Measurements from ENCODE around the gene CCDC30. TPM values are rescaled to one million over a fixed set of nuclear protein-coding genes. Genes with fewer than 3 reads are reported as not detected.

CCDC30 gene
- total RNA-seq, 4 donors from 2014 or later = 0.99 to 4.1 (median 1.7) TPM

GRCh38 chr1:42456010-42456753 is 6.9 kb upstream of the CCDC30 start, which contains the start of the genes PPCS and ZMYND12:
PPCS (plus strand) TSS chr1:42456543; CDS start chr1:42456566, 23 bp downstream.
ZMYND12 (minus strand) TSS chr1:42456022; CDS start chr1:42455997, 25 bp downstream.
- H3K36me3 ChIP-seq = peaks cover 0 to 31% (median 24%) of the 10 kb centered on the region in 4 donors
- peak; percentile 95 for DNase-seq (ENCODE audit: extremely low spot score)
- peaks cover 14 to 25% (median 24%) of the 10 kb centered on the region in 4 donors for H3K4me1 ChIP-seq
- TF ChIP-seq, protein P1, sequence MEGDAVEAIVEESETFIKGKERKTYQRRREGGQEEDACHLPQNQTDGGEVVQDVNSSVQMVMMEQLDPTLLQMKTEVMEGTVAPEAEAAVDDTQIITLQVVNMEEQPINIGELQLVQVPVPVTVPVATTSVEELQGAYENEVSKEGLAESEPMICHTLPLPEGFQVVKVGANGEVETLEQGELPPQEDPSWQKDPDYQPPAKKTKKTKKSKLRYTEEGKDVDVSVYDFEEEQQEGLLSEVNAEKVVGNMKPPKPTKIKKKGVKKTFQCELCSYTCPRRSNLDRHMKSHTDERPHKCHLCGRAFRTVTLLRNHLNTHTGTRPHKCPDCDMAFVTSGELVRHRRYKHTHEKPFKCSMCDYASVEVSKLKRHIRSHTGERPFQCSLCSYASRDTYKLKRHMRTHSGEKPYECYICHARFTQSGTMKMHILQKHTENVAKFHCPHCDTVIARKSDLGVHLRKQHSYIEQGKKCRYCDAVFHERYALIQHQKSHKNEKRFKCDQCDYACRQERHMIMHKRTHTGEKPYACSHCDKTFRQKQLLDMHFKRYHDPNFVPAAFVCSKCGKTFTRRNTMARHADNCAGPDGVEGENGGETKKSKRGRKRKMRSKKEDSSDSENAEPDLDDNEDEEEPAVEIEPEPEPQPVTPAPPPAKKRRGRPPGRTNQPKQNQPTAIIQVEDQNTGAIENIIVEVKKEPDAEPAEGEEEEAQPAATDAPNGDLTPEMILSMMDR (IDR thresholded peaks at IDR 0.05) = peak in 1 of 3 experiments; percentile 21
- TF ChIP-seq POLR2AphosphoS5 (IDR thresholded peaks at IDR 0.05) (peak; percentile 56 to 82), EP300 (IDR thresholded peaks at IDR 0.05) (no peak), POLR2A (IDR thresholded peaks at IDR 0.05; ENCODE audit: low read depth) (peak; percentile 46)
- H3K9me3 ChIP-seq = no peaks in the 10 kb centered on the region
- H3K4me3 ChIP-seq = peak within 1 kb of the TSS; percentile 73 to 95 (median 88)
- peak within 1 kb of the TSS; percentile 86 to 93 (median 90) for H3K27ac ChIP-seq (replicated peaks in 1 of 4)
- 0% methylated on average over 21 of the region's 66 CpGs for WGBS
- H3K27me3 ChIP-seq = no peaks in the 10 kb centered on the region
- intact Hi-C loops (cut with DNase I) = loop anchor here (5.0 to 10.0 kb wide), 3 partner anchors 74 to 281 kb away; partner anchors contain the start of genes FOXJ3 and RIMKLA

DNA sequence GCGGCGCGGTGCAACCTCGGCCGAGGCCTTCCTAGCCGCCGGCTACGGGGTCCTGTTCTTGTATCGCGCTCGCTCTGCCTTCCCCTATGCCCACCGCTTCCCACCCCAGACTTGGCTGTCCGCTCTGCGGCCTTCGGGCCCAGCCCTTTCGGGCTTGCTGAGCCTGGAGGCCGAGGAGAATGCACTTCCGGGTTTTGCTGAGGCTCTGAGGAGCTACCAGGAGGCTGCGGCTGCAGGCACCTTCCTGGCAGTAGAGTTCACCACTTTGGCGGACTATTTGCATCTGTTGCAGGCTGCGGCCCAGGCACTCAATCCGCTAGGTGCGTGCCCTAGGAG is 6.4 kb upstream of the CCDC30 start:
- Histone ChIP-seq H3K4me3 (peak overlapping the region; percentile 73 to 95 (median 88)), H3K4me1 (peaks cover 14 to 25% (median 24%) of the 10 kb centered on the region in 4 donors), H3K36me3 (peaks cover 0 to 31% (median 25%) of the 10 kb centered on the region in 4 donors), H3K27ac (replicated peaks in 1 of 4) (peak overlapping the region; percentile 86 to 93 (median 90)), H3K9me3 (no peaks in the 10 kb centered on the region), H3K27me3 (no peaks in the 10 kb centered on the region)
- TF ChIP-seq EP300 (IDR thresholded peaks at IDR 0.05) (no peak), POLR2AphosphoS5 (IDR thresholded peaks at IDR 0.05) (no peak), POLR2A (IDR thresholded peaks at IDR 0.05; ENCODE audit: low read depth) (no peak)
- TF ChIP-seq, protein P1 (IDR thresholded peaks at IDR 0.05) = no peak
- WGBS = 7% methylated on average over 5 of the region's 23 CpGs
- no peak for DNase-seq (ENCODE audit: extremely low spot score)
- intact Hi-C loops (cut with DNase I) = loop anchor here (5.0 to 10.0 kb wide), 3 partner anchors 74 to 282 kb away; partner anchors contain the start of genes FOXJ3 and RIMKLA

DNA sequence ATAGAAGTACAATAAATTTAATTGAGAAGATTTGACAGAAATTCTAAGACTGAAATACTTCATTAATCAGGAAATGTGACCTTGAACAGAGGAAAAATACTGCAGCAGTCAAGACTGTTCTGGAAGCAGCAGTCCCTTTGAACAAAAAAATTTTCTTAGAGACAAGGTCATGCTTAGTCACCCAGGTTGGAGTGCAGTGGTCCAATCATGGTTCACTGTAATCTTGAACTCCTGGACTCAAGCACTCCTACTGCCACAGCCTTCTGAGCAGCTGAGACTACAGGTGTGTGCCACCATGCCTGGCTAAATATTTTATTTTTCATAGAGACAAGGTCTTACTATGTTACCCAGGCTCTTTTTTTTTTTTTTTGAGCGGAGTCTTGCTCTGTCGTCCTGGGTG is 1.9 kb upstream of the CCDC30 start:
- TF ChIP-seq POLR2AphosphoS5 (IDR thresholded peaks at IDR 0.05) = no peak
- no peak for TF ChIP-seq POLR2A (IDR thresholded peaks at IDR 0.05; ENCODE audit: low read depth)
- no peak for TF ChIP-seq EP300 (IDR thresholded peaks at IDR 0.05)
- TF ChIP-seq, protein P1 (IDR thresholded peaks at IDR 0.05) = no peak
- Histone ChIP-seq H3K27ac (replicated peaks in 1 of 4) (no peak overlapping the region), H3K4me3 (no peak overlapping the region), H3K27me3 (no peaks in the 10 kb centered on the region), H3K9me3 (no peaks in the 10 kb centered on the region), H3K4me1 (peaks cover 27 to 36% (median 32%) of the 10 kb centered on the region in 4 donors), H3K36me3 (peaks cover 0 to 31% (median 25%) of the 10 kb centered on the region in 4 donors)
- DNase-seq (ENCODE audit: extremely low spot score) = no peak
- intact Hi-C loops (cut with DNase I) = loop anchor here (10.0 kb wide), 1 partner anchor 224 kb away; the partner anchor contains the start of gene YBX1
- WGBS = 85% methylated on average over 2 of the region's 2 CpGs

GRCh38 chr1:42463921-42464320 is 835 bp downstream of the CCDC30 start:
- intact Hi-C loops (cut with DNase I) = loop anchor here (10.0 kb wide), 1 partner anchor 221 kb away; the partner anchor contains the start of gene YBX1

More at GRCh38 chr1:42463921-42464320, 835 bp downstream of the CCDC30 start:
- H3K4me3 ChIP-seq = peak overlapping the region; percentile 68 to 82 (median 78)
- no peaks in the 10 kb centered on the region for H3K9me3 ChIP-seq
- H3K36me3 ChIP-seq = peaks cover 0 to 21% (median 19%) of the 10 kb centered on the region in 4 donors
- no peak for DNase-seq (ENCODE audit: extremely low spot score)
- peak overlapping the region in 1 of 4 donors; percentile 69 for H3K27ac ChIP-seq (replicated peaks in 1 of 4)
- TF ChIP-seq POLR2AphosphoS5 (IDR thresholded peaks at IDR 0.05) = no peak
- TF ChIP-seq, protein P1 (IDR thresholded peaks at IDR 0.05) = no peak
- no peak for TF ChIP-seq EP300 (IDR thresholded peaks at IDR 0.05)
- no peak for TF ChIP-seq POLR2A (IDR thresholded peaks at IDR 0.05; ENCODE audit: low read depth)
- no peaks in the 10 kb centered on the region for H3K27me3 ChIP-seq
- 62% methylated on average over 3 of the region's 3 CpGs for WGBS
- H3K4me1 ChIP-seq = peaks cover 13 to 20% (median 17%) of the 10 kb centered on the region in 4 donors

Measured in esophagus muscularis mucosa (tissue), 4 donors.